ENCODE results near the gene LRRC59. TPM values are rescaled to one million over a fixed set of nuclear protein-coding genes. Genes with fewer than 3 reads are reported as not detected.

Gene LRRC59
- total and polyA plus RNA-seq, 2 of the 13 experiments (the other 11 are each of a cell fraction or from before 2014, with no cell fraction given) = 87.3 to 222 TPM

DNA sequence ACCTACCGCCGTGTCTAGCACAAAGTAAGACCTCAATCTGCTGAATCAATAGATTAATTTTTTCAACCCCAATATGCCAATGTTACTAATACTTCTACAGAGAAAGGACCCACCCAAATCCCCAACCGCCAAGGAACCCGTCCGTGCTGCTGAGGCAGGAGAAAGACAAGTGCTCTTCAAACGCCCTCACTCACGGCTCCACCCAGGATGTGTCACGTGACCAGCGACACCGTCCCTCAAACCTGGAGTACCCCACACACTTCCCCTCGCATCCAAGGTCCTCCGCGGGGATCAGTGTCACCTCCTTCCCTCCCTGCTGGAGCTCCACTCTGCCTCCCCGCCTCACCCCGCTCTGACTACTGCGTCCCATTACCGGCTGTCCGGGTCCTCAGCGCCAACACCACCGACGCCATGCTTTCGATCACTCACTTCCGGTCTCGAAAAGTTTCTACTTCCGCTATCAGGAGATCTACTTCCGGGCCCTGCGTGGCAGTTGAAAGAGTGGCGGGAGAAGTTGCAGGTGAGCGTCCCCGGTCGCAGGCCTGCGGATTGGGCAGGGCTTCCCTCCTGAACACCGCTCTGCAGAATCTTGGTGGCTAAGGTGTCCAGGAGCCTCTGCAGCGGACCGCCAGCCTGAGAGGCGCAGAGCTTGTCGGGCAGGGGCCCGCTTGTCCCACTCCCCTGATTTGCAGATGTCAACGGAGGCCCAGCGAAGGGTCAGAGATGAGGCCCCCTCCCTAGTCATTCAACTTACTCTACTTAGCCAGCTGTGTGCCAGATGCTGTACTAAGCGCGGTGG lies 24.4 kb downstream of the LRRC59 start, which contains the start of the genes EME1 and MRPL27 (continued):
- TF ChIP-seq SMARCE1 (IDR thresholded peaks at IDR 0.05; ENCODE audit: borderline replicate concordance) (no peak), RXRA (CRISPR knock-in tag; IDR thresholded peaks at IDR 0.05) (peak; percentile 81), ZNF790 (CRISPR knock-in tag; IDR thresholded peaks at IDR 0.05; ENCODE audit: borderline replicate concordance) (peak; percentile 86; the same call in 1 of the 2 replicates), ZNF704 (CRISPR knock-in tag; IDR thresholded peaks at IDR 0.05; ENCODE audit: borderline replicate concordance) (peak; percentile 97), FLYWCH1 (CRISPR knock-in tag; IDR thresholded peaks at IDR 0.05) (peak; percentile 68; the same call in 1 of the 2 replicates), ZNF44 (CRISPR knock-in tag; IDR thresholded peaks at IDR 0.05) (peak; percentile 93), ZNF503 (CRISPR knock-in tag; IDR thresholded peaks at IDR 0.05) (no peak), ETV5 (CRISPR knock-in tag; IDR thresholded peaks at IDR 0.05; ENCODE audit: borderline replicate concordance) (peak; percentile 95), ZNF10 (CRISPR knock-in tag; IDR thresholded peaks at IDR 0.05; ENCODE audit: borderline replicate concordance, low read depth) (no peak), TEF (CRISPR knock-in tag; IDR thresholded peaks at IDR 0.05) (no peak; the same call in 1 of the 2 replicates), SRSF4 (IDR thresholded peaks at IDR 0.05; ENCODE audit: low read depth, low read length, poor library complexity, severe bottlenecking) (no peak), ZNF335 (CRISPR knock-in tag; IDR thresholded peaks at IDR 0.05) (peak; percentile 79; the same call in 1 of the 2 replicates), ZSCAN21 (CRISPR knock-in tag; IDR thresholded peaks at IDR 0.05; ENCODE audit: borderline replicate concordance) (peak; percentile 98)
- TF ChIP-seq, protein P1, sequence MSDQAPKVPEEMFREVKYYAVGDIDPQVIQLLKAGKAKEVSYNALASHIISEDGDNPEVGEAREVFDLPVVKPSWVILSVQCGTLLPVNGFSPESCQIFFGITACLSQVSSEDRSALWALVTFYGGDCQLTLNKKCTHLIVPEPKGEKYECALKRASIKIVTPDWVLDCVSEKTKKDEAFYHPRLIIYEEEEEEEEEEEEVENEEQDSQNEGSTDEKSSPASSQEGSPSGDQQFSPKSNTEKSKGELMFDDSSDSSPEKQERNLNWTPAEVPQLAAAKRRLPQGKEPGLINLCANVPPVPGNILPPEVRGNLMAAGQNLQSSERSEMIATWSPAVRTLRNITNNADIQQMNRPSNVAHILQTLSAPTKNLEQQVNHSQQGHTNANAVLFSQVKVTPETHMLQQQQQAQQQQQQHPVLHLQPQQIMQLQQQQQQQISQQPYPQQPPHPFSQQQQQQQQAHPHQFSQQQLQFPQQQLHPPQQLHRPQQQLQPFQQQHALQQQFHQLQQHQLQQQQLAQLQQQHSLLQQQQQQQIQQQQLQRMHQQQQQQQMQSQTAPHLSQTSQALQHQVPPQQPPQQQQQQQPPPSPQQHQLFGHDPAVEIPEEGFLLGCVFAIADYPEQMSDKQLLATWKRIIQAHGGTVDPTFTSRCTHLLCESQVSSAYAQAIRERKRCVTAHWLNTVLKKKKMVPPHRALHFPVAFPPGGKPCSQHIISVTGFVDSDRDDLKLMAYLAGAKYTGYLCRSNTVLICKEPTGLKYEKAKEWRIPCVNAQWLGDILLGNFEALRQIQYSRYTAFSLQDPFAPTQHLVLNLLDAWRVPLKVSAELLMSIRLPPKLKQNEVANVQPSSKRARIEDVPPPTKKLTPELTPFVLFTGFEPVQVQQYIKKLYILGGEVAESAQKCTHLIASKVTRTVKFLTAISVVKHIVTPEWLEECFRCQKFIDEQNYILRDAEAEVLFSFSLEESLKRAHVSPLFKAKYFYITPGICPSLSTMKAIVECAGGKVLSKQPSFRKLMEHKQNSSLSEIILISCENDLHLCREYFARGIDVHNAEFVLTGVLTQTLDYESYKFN (CRISPR knock-in tag; conservative IDR thresholded peaks at IDR 0.05) = peak; percentile 67
- TF ChIP-seq, protein P2, sequence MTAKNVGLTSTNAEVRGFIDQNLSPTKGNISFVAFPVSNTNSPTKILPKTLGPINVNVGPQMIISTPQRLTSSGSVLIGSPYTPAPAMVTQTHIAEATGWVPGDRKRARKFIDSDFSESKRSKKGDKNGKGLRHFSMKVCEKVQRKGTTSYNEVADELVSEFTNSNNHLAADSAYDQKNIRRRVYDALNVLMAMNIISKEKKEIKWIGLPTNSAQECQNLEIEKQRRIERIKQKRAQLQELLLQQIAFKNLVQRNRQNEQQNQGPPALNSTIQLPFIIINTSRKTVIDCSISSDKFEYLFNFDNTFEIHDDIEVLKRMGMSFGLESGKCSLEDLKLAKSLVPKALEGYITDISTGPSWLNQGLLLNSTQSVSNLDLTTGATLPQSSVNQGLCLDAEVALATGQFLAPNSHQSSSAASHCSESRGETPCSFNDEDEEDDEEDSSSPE (CRISPR knock-in tag; IDR thresholded peaks at IDR 0.05) = peak; percentile 99
- TF ChIP-seq, protein P3, sequence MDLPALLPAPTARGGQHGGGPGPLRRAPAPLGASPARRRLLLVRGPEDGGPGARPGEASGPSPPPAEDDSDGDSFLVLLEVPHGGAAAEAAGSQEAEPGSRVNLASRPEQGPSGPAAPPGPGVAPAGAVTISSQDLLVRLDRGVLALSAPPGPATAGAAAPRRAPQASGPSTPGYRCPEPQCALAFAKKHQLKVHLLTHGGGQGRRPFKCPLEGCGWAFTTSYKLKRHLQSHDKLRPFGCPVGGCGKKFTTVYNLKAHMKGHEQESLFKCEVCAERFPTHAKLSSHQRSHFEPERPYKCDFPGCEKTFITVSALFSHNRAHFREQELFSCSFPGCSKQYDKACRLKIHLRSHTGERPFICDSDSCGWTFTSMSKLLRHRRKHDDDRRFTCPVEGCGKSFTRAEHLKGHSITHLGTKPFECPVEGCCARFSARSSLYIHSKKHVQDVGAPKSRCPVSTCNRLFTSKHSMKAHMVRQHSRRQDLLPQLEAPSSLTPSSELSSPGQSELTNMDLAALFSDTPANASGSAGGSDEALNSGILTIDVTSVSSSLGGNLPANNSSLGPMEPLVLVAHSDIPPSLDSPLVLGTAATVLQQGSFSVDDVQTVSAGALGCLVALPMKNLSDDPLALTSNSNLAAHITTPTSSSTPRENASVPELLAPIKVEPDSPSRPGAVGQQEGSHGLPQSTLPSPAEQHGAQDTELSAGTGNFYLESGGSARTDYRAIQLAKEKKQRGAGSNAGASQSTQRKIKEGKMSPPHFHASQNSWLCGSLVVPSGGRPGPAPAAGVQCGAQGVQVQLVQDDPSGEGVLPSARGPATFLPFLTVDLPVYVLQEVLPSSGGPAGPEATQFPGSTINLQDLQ (CRISPR knock-in tag; IDR thresholded peaks at IDR 0.05) = peak; percentile 94

Data from HepG2 (cell line).